Osteoblast (primary cell): ENCODE measurements around the gene ANKRD44. TPM values are rescaled to one million over a fixed set of nuclear protein-coding genes. Genes with fewer than 3 reads are reported as not detected.

ENCODE experiments used
- DNase-seq: peaks from one replicate; pipeline ENCODE4 v3.0.0; 2011; ENCODE audit warnings: low spot score, mixed read lengths; ENCODE audit not compliant: insufficient read length; ENCODE audit errors: missing footprints
- H2AFZ ChIP-seq: 2 replicates; pipeline ENCODE4 v1.6.0; 2011; ENCODE audit warnings: mild to moderate bottlenecking, low read length
- H3K27ac ChIP-seq: 2 replicates; pipeline ENCODE4 v1.5.1; 2011; ENCODE audit warnings: mild to moderate bottlenecking, low read depth, low read length, moderate library complexity
- H3K27me3 ChIP-seq: 2 replicates; pipeline ENCODE4 v1.6.0; 2012; ENCODE audit warnings: mild to moderate bottlenecking, control low read depth, inconsistent platforms, low read length, moderate library complexity; ENCODE audit not compliant: insufficient read depth
- H3K36me3 ChIP-seq: 2 replicates; pipeline ENCODE4 v1.5.1; 2011; ENCODE audit warnings: mild to moderate bottlenecking, low read length, control low read depth, moderate library complexity; ENCODE audit not compliant: insufficient read depth
- H3K4me1 ChIP-seq: 2 replicates; pipeline ENCODE4 v1.5.1; 2011; ENCODE audit warnings: mild to moderate bottlenecking, low read length, control low read depth, moderate library complexity; ENCODE audit not compliant: insufficient read depth
- H3K4me2 ChIP-seq: 2 replicates; pipeline ENCODE4 v1.6.0; 2011; ENCODE audit warnings: mild to moderate bottlenecking, low read length; ENCODE audit not compliant: insufficient read depth
- H3K4me3 ChIP-seq: fragments of 200-600 bp; sonication (generic); 3 replicates; pipeline ENCODE4 v1.5.1; 2012; ENCODE audit warnings: mild to moderate bottlenecking, low read length, inconsistent platforms; ENCODE audit not compliant: insufficient read depth
- H3K79me2 ChIP-seq: 2 replicates; pipeline ENCODE4 v1.6.0; 2012; ENCODE audit warnings: mild to moderate bottlenecking, low read length, control low read depth, inconsistent platforms; ENCODE audit not compliant: insufficient read depth
- H3K9me3 ChIP-seq: 2 replicates; pipeline ENCODE4 v1.5.1; 2011; ENCODE audit warnings: low read depth, low read length, control low read depth
- H4K20me1 ChIP-seq: 2 replicates; pipeline ENCODE4 v1.6.0; 2012; ENCODE audit warnings: mild to moderate bottlenecking, low read length, control low read depth; ENCODE audit not compliant: insufficient read depth
- total RNA-seq: library from RNA; depleted of rRNA; stranded (reverse); fragments of >200 nt; gene quantifications from 2 replicates; pipeline ENCODE4 v1.2.3, GENCODE V29; 2012
- TF ChIP-seq, protein P1 (sequence below): IDR thresholded peaks from 2 replicates; pipeline ENCODE4 v1.5.1; 2011; ENCODE audit warnings: mild to moderate bottlenecking, low read depth, low read length, moderate library complexity; ENCODE audit errors: extremely low read depth

ANKRD44 gene
- total RNA-seq, 1 donor: 44.5 TPM

DNA sequence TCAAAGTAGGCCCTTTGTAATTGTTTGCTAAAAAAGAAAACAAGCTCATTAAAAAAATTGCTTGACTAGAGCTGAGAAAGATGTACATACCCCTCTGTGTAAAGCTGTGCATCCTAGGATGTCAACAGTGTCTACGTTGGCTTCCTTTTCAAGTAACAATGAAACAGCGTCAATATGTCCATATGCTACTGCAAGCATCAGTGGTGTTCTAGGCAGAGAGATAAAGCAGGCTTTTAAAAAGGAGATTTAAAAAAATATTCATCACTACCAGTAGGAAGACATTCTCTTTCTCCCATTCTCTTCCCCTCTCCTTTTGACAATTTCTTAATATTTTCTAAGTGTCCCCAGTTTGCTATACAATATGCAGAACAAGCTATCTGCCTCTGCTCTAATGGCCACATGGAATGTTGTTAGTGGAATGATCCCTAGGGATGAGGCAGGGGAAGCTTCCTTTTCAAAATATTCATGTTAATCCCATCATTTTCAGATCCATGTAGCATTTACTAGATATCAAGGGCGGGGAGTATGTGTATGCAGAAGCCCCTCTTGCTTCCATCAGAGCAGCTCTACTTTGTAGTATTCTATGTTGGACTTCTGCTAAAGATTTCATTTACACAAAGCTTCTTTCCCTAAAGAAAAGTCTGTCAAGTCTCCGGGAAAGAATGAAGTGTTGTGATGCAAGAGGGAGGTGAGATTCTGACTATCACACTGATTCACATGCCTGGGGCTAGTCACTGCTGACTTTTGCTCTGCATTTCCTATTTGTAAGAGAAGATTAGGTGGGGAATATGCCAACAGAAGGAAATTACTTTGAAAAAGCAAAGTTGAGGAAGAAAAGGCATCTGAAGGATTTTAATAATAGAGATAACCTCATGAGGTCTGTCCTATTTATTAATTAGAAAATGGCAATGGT, 302.6 kb downstream of the ANKRD44 start:
- TF ChIP-seq, protein P1, sequence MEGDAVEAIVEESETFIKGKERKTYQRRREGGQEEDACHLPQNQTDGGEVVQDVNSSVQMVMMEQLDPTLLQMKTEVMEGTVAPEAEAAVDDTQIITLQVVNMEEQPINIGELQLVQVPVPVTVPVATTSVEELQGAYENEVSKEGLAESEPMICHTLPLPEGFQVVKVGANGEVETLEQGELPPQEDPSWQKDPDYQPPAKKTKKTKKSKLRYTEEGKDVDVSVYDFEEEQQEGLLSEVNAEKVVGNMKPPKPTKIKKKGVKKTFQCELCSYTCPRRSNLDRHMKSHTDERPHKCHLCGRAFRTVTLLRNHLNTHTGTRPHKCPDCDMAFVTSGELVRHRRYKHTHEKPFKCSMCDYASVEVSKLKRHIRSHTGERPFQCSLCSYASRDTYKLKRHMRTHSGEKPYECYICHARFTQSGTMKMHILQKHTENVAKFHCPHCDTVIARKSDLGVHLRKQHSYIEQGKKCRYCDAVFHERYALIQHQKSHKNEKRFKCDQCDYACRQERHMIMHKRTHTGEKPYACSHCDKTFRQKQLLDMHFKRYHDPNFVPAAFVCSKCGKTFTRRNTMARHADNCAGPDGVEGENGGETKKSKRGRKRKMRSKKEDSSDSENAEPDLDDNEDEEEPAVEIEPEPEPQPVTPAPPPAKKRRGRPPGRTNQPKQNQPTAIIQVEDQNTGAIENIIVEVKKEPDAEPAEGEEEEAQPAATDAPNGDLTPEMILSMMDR: no peak
- Histone ChIP-seq H3K4me1 (peaks cover 8% of the 10 kb centered on the region), H3K36me3 (no peaks in the 10 kb centered on the region), H3K4me2 (no peak overlapping the region), H3K27me3 (no peaks in the 10 kb centered on the region), H3K4me3 (no peak overlapping the region), H3K27ac (no peak overlapping the region), H3K9me3 (no peaks in the 10 kb centered on the region), H3K79me2 (no peaks in the 10 kb centered on the region), H4K20me1 (no peaks in the 10 kb centered on the region), H2AFZ (no peak overlapping the region)
- peak; percentile 59 for DNase-seq

DNA sequence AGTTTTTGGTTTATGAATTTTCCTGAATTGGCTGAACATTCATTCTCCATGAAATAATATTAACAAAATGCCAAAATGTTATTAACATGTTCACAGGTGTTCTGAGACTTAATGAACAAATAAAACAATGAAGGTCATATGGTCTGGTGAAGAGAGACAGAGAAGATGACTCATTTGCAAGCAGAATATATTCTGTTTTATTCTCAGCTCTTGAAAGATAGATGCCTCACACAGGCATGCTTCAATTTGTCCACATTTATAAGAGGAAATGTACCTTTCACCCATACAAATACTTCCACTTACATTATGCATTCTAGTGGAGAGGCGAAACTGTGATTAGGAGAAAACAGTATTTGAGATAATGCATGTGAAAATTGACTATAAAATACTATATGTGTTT, 308.7 kb downstream of the ANKRD44 start:
- no peak overlapping the region for H3K27ac ChIP-seq
- TF ChIP-seq, protein P1: no peak
- no peak for DNase-seq
- no peak overlapping the region for H2AFZ ChIP-seq
- no peak overlapping the region for H3K4me2 ChIP-seq
- H3K4me3 ChIP-seq: no peak overlapping the region
- no peaks in the 10 kb centered on the region for H3K9me3 ChIP-seq
- no peaks in the 10 kb centered on the region for H4K20me1 ChIP-seq
- H3K27me3 ChIP-seq: no peaks in the 10 kb centered on the region
- no peaks in the 10 kb centered on the region for H3K79me2 ChIP-seq
- no peaks in the 10 kb centered on the region for H3K4me1 ChIP-seq
- H3K36me3 ChIP-seq: no peaks in the 10 kb centered on the region

DNA sequence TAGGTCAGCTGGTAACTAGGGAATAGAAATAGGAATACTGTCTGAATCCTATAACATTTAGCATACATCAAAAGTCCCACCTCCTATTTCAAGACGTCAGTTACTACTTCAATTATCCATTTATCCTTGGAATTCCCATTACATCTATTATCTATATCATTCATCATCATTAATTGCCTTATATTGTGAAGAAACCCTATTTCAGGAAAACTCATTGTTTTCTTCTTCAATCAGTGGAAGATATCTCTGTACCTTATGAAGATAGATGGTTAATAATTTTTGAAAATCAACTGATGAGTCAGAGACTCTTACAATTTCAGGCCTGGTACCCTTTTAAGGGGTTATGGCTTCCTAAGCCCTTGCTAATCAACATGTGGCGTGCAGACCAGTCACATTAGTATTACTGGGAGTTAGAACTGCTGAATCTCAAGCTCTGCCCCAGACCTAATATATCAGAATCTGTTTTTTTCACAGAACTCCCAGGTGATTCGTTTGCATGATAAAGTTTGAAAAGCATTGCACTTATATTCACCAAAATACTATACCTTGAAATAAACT, 314.7 kb downstream of the ANKRD44 start:
- TF ChIP-seq, protein P1: no peak

DNA sequence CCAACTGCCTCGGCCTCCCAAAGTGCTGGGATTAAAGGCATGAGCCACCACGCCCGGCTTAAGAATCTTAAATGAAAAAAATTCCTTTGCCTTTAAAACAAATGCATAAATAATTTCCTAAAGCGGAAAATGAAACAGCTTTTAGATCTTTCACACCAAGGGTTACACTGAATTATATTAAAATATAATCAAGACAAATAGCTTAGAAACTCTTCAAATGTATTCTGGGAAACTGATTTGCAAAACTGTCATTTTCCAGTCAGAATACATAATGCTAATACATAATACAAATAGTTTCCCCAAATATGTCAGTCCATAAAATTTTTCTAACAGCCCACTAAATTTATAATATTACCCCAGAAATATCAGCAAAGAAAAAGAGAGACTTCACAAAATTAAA, 315.8 kb downstream of the ANKRD44 start:
- Histone ChIP-seq H3K27ac (no peak overlapping the region), H4K20me1 (no peaks in the 10 kb centered on the region), H2AFZ (no peak overlapping the region), H3K4me2 (no peak overlapping the region), H3K36me3 (no peaks in the 10 kb centered on the region), H3K4me3 (no peak overlapping the region), H3K4me1 (no peaks in the 10 kb centered on the region), H3K79me2 (no peaks in the 10 kb centered on the region), H3K27me3 (no peaks in the 10 kb centered on the region), H3K9me3 (no peaks in the 10 kb centered on the region)
- DNase-seq: no peak
- TF ChIP-seq, protein P1: no peak

More for the DNA sequence above, 314.7 kb downstream of the ANKRD44 start:
- no peak overlapping the region for H2AFZ ChIP-seq
- no peaks in the 10 kb centered on the region for H3K36me3 ChIP-seq
- DNase-seq: no peak
- no peak overlapping the region for H3K4me3 ChIP-seq
- H3K79me2 ChIP-seq: no peaks in the 10 kb centered on the region
- H3K27ac ChIP-seq: no peak overlapping the region
- H3K9me3 ChIP-seq: no peaks in the 10 kb centered on the region
- no peak overlapping the region for H3K4me2 ChIP-seq
- no peaks in the 10 kb centered on the region for H3K4me1 ChIP-seq
- H4K20me1 ChIP-seq: no peaks in the 10 kb centered on the region
- no peaks in the 10 kb centered on the region for H3K27me3 ChIP-seq
